SIG-M5 treated with dmso at 0.1 percent for 504 hours (cell line): ENCODE measurements around the gene SPNS2.
"Not testable (repeated sequence)": the region's sequence is repeated elsewhere in the genome, so short reads cannot be mapped to it uniquely, and the experiment has no call there.

Source experiments
- DNase-seq: peaks from one replicate; lab custom pipeline; 2025; ENCODE audit not compliant: unreplicated experiment; lab: John Stamatoyannopoulos, UW

Gene SPNS2

GRCh38 chr17:4562015-4562969 is 63.6 kb downstream of the SPNS2 start:
- no peak for DNase-seq

- DNase-seq = peak; percentile 83
Observed at GRCh38 chr17:4565209-4566141, 66.8 kb downstream of the SPNS2 start.

GRCh38 chr17:4566785-4567184 is 68.1 kb downstream of the SPNS2 start:
- peak; percentile 26 for DNase-seq

GRCh38 chr17:4569591-4569990 is 70.9 kb downstream of the SPNS2 start:
- DNase-seq = no peak

- DNase-seq = no peak
Observed at GRCh38 chr17:4572131-4572530, 73.5 kb downstream of the SPNS2 start.

GRCh38 chr17:4573115-4573514 is 74.4 kb downstream of the SPNS2 start:
- DNase-seq = no peak

- DNase-seq = no peak
Observed at GRCh38 chr17:4573669-4574068, 75.0 kb downstream of the SPNS2 start.

GRCh38 chr17:4574448-4575045 is 75.9 kb downstream of the SPNS2 start:
- DNase-seq = no peak

GRCh38 chr17:4576161-4576558 is 77.5 kb downstream of the SPNS2 start:
- DNase-seq = no peak

GRCh38 chr17:4576729-4577322 is 78.1 kb downstream of the SPNS2 start:
- no peak for DNase-seq

- no peak for DNase-seq
Observed at GRCh38 chr17:4577386-4577993, 78.8 kb downstream of the SPNS2 start.

- DNase-seq = not testable (repeated sequence)
Observed at GRCh38 chr17:4578349-4578748, 79.7 kb downstream of the SPNS2 start.

GRCh38 chr17:4579678-4580077 is 81.0 kb downstream of the SPNS2 start:
- no peak for DNase-seq

- DNase-seq = no peak
Observed at GRCh38 chr17:4580291-4580690, 81.6 kb downstream of the SPNS2 start.

GRCh38 chr17:4582101-4582501 is 83.4 kb downstream of the SPNS2 start:
- DNase-seq = no peak

GRCh38 chr17:4582691-4583090 is 84.0 kb downstream of the SPNS2 start:
- DNase-seq = no peak

GRCh38 chr17:4583206-4583605 is 84.5 kb downstream of the SPNS2 start:
- DNase-seq = no peak

GRCh38 chr17:4583782-4584100 is 85.1 kb downstream of the SPNS2 start:
- DNase-seq = peak; percentile 34

GRCh38 chr17:4584101-4584916 is 85.6 kb downstream of the SPNS2 start, which contains the start of gene SMTNL2:
Gene SMTNL2, plus strand, starts transcription at chr17:4584529. Its CDS starts 77 bp downstream, at chr17:4584606.
- DNase-seq = no peak
